H1 (cell line): Measurements from ENCODE around the gene RABGAP1. TPM values are rescaled to one million over a fixed set of nuclear protein-coding genes. Genes with fewer than 3 reads are reported as not detected.

Source experiments
- CTCF ChIA-PET: fragments of 300-600 bp; sonication (Branson Sonifier 250); formaldehyde crosslinking; loops from one replicate; lab custom pipeline; 2021; ENCODE audit not compliant: partially characterized antibody; lab: Charles Lee
- POLR2A ChIA-PET: fragments of 300-600 bp; sonication (Branson Sonifier 250); formaldehyde crosslinking; loops from one replicate; lab custom pipeline; 2021; ENCODE audit warnings: inconsistent platforms; ENCODE audit not compliant: partially characterized antibody; lab: Charles Lee
- DNase-seq, 2 experiments: peaks; one replicate each; pipeline versions ENCODE4 v3.0.0 to v3.0.0-alpha.2; 2010 to 2022; ENCODE audit warnings: low spot score in 2 of 2, low read depth in 1 of 2, mixed read lengths in 1 of 2
- FAIRE-seq: peaks from 2 replicates; lab custom pipeline; 2011; peaks lifted over from hg19 to GRCh38; lab: Jason Lieb, UNC
- H2AFZ ChIP-seq: 2 replicates; pipeline ENCODE4 v1.8.1; 2012; ENCODE audit warnings: low read length, inconsistent platforms
- H2AK5ac ChIP-seq: 2 replicates; pipeline ENCODE4 v1.6.1; 2013; ENCODE audit warnings: low read depth, low read length
- H2BK120ac ChIP-seq: replicated peaks from 2 replicates; pipeline ENCODE3; 2013; ENCODE audit warnings: low read depth, low read length, inconsistent platforms
- H2BK12ac ChIP-seq: 2 replicates; pipeline ENCODE4 v1.6.1; 2013; ENCODE audit warnings: low read depth, low read length
- H2BK15ac ChIP-seq: 2 replicates; pipeline ENCODE4 v1.6.1; 2013; ENCODE audit warnings: low read length
- H2BK20ac ChIP-seq: 2 replicates; pipeline ENCODE4 v1.6.1; 2013; ENCODE audit warnings: low read length
- H2BK5ac ChIP-seq: 2 replicates; pipeline ENCODE4 v1.6.1; 2013; ENCODE audit warnings: low read depth, low read length
- H3K14ac ChIP-seq: 2 replicates; pipeline ENCODE4 v1.6.1; 2013; ENCODE audit warnings: inconsistent platforms; ENCODE audit not compliant: insufficient read length
- H3K18ac ChIP-seq: 2 replicates; pipeline ENCODE4 v1.6.1; 2013; ENCODE audit warnings: low read length; ENCODE audit errors: extremely low read depth
- H3K23ac ChIP-seq: 2 replicates; pipeline ENCODE4 v1.6.1; 2013; ENCODE audit warnings: inconsistent platforms; ENCODE audit not compliant: insufficient read length
- H3K23me2 ChIP-seq: 2 replicates; pipeline ENCODE4 v1.6.1; 2013; ENCODE audit warnings: low read depth, low read length
- H3K27ac ChIP-seq: 2 replicates; pipeline ENCODE4 v1.6.1; 2011; ENCODE audit warnings: low read depth, low read length, inconsistent platforms
- H3K27me3 ChIP-seq, 4 experiments: replicated peaks in 1 of 4; 1 replicate in 1 of 4; 2 replicates in 3 of 4; pipeline versions ENCODE4 v1.6.1 to v1.8.1; 2011 to 2013; ENCODE audit warnings: low read length in 3 of 4, mild to moderate bottlenecking in 3 of 4, inconsistent platforms in 2 of 4, mixed read lengths in 2 of 4, moderate library complexity in 1 of 4; ENCODE audit not compliant: control insufficient read depth in 3 of 4, insufficient read depth in 3 of 4; ENCODE audit errors: extremely low read depth in 1 of 4
- H3K36me3 ChIP-seq, 4 experiments: 2 replicates each; pipeline versions ENCODE4 v1.6.1 to v1.8.1; 2011 to 2013; ENCODE audit warnings: mild to moderate bottlenecking in 4 of 4, low read length in 3 of 4, moderate library complexity in 2 of 4, control low read depth in 1 of 4, inconsistent platforms in 1 of 4; ENCODE audit not compliant: insufficient read depth in 4 of 4, control insufficient read depth in 2 of 4
- H3K4ac ChIP-seq: replicated peaks from 2 replicates; pipeline ENCODE3; 2013; ENCODE audit warnings: low read length, low read depth, mixed read lengths, inconsistent platforms; ENCODE audit not compliant: insufficient read length
- H3K4me1 ChIP-seq, 4 experiments: replicated peaks in 1 of 4; 1 replicate in 1 of 4; 2 replicates in 3 of 4; pipeline versions ENCODE4 v1.6.1 to v1.8.1; 2011 to 2013; ENCODE audit warnings: low read length in 3 of 4, inconsistent platforms in 2 of 4, mixed read lengths in 1 of 4; ENCODE audit not compliant: insufficient read depth in 4 of 4, control insufficient read depth in 3 of 4
- H3K4me2 ChIP-seq, 2 experiments: 2 replicates each; pipeline versions ENCODE4 v1.6.1 to v1.8.1; 2011 to 2013; ENCODE audit warnings: low read depth in 2 of 2, low read length in 2 of 2, control low read depth in 1 of 2, inconsistent platforms in 1 of 2, mild to moderate bottlenecking in 1 of 2; ENCODE audit not compliant: insufficient read depth in 1 of 2
- H3K4me3 ChIP-seq, 4 experiments: fragments of 200-600, 300-600 bp in 1 of 4; sonication (generic), shearing (Covaris generic), sonication (Bioruptor Twin) in 1 of 4; 2 replicates each; pipeline versions ENCODE4 v1.5.1 to v1.8.1; 2011 to 2016; ENCODE audit warnings: low read length in 4 of 4, low read depth in 3 of 4, control low read depth in 2 of 4, inconsistent platforms in 2 of 4, mild to moderate bottlenecking in 2 of 4, mixed read lengths in 1 of 4, moderate library complexity in 1 of 4; ENCODE audit not compliant: insufficient read depth in 2 of 4; ENCODE audit errors: extremely low read depth in 1 of 4
- H3K56ac ChIP-seq: replicated peaks from 2 replicates; pipeline ENCODE3; 2013; ENCODE audit warnings: low read depth, mild to moderate bottlenecking, mixed read lengths, low read length, inconsistent platforms; ENCODE audit not compliant: insufficient read length
- H3K79me1 ChIP-seq: 2 replicates; pipeline ENCODE4 v1.6.1; 2013; ENCODE audit warnings: low read depth, low read length, control low read depth
- H3K79me2 ChIP-seq, 2 experiments: 2 replicates each; pipeline versions ENCODE4 v1.6.1 to v1.8.1; 2012 to 2013; ENCODE audit warnings: low read length in 2 of 2, mild to moderate bottlenecking in 2 of 2, inconsistent platforms in 1 of 2; ENCODE audit not compliant: insufficient read depth in 2 of 2, control insufficient read depth in 1 of 2
- H3K9ac ChIP-seq, 4 experiments: replicated peaks in 1 of 4; 1 replicate in 1 of 4; 2 replicates in 3 of 4; pipeline versions ENCODE4 v1.6.1 to v1.8.1; 2011 to 2013; ENCODE audit warnings: low read depth in 3 of 4, low read length in 3 of 4, control low read depth in 2 of 4, mild to moderate bottlenecking in 2 of 4, moderate library complexity in 2 of 4, inconsistent platforms in 1 of 4; ENCODE audit errors: extremely low read depth in 1 of 4
- H3K9me3 ChIP-seq, 2 experiments: 2 replicates each; pipeline versions ENCODE4 v1.6.1 to v1.8.1; 2012 to 2013; ENCODE audit warnings: mild to moderate bottlenecking in 2 of 2, moderate library complexity in 2 of 2, control low read depth in 1 of 2, inconsistent platforms in 1 of 2, low read depth in 1 of 2, low read length in 1 of 2, mixed read lengths in 1 of 2; ENCODE audit not compliant: insufficient read depth in 2 of 2
- H4K20me1 ChIP-seq, 2 experiments: replicated peaks in 1 of 2; 2 replicates each; pipeline versions ENCODE3 to v1.8.1; 2011 to 2013; ENCODE audit warnings: inconsistent platforms in 2 of 2, low read length in 2 of 2, mild to moderate bottlenecking in 1 of 2; ENCODE audit not compliant: insufficient read depth in 2 of 2, control insufficient read depth in 1 of 2
- H4K5ac ChIP-seq: 2 replicates; pipeline ENCODE4 v1.6.1; 2013; ENCODE audit warnings: low read length, low read depth, mixed read lengths, inconsistent platforms; ENCODE audit not compliant: insufficient read length
- H4K8ac ChIP-seq: 2 replicates; pipeline ENCODE4 v1.8.0; 2013; ENCODE audit warnings: mild to moderate bottlenecking, moderate library complexity, low read length, inconsistent platforms; ENCODE audit not compliant: insufficient read depth; ENCODE audit errors: extremely low read depth
- H4K91ac ChIP-seq: replicated peaks from 2 replicates; pipeline ENCODE3; 2013; ENCODE audit warnings: low read length, mixed read lengths, inconsistent platforms; ENCODE audit not compliant: insufficient read length
- BRCA1 ChIP-seq: IDR thresholded peaks from 2 replicates; pipeline ENCODE4 v1.6.1; 2012; ENCODE audit warnings: low read depth, low read length, improper control_type of control experiment
- SIX5 ChIP-seq: IDR thresholded peaks from 2 replicates; pipeline ENCODE4 v1.6.1; 2011; ENCODE audit warnings: mild to moderate bottlenecking, low read depth, low read length
- WGBS, 2 experiments: shearing (Covaris generic) in 1 of 2; methylation state at CpG; one replicate each; pipeline versions ENCODE4 v1.1.6 to v1.1.7; 2013 to 2015; ENCODE audit warnings: low lambda C conversion rate in 2 of 2, mixed read lengths in 2 of 2, inconsistent platforms in 1 of 2, low coverage in 1 of 2, missing lambda C conversion rate in 1 of 2; ENCODE audit not compliant: insufficient replicate concordance in 2 of 2, insufficient coverage in 1 of 2, insufficient read length in 1 of 2; ENCODE audit errors: extremely low coverage in 1 of 2, missing lambda C conversion rate in 1 of 2; 5-methylcytosine and 5-hydroxymethylcytosine counted together
- polyA plus RNA-seq, 7 experiments: library from polyadenylated mRNA; depleted of rRNA in 3 of 7; stranded (reverse) in 5 of 7; unstranded in 2 of 7; fragments of >200 nt in 5 of 7; fragments of 200-250 nt in 2 of 7; gene quantifications; 1 replicate in 5 of 7; 2 replicates in 1 of 7; 4 replicates in 1 of 7; pipeline versions ENCODE4 v1.2.1 to v1.2.3, GENCODE V29; 2011 to 2013; ENCODE audit warnings: missing spikeins in 2 of 7, mixed read lengths in 2 of 7
- total RNA-seq: library from RNA; stranded (reverse); fragmentation: NEBNext Ultra II Directional; extraction: Animal tissue kit (Norgen Biotek cat#: 25700); gene quantifications from 2 replicates; pipeline ENCODE4 v1.2.1, GENCODE V29; 2021

RABGAP1 gene
- total and polyA plus RNA-seq, 2 of the 8 experiments (the other 6 are each of a cell fraction or from before 2014, with no cell fraction given), result 15.7 to 38.3 TPM

DNA sequence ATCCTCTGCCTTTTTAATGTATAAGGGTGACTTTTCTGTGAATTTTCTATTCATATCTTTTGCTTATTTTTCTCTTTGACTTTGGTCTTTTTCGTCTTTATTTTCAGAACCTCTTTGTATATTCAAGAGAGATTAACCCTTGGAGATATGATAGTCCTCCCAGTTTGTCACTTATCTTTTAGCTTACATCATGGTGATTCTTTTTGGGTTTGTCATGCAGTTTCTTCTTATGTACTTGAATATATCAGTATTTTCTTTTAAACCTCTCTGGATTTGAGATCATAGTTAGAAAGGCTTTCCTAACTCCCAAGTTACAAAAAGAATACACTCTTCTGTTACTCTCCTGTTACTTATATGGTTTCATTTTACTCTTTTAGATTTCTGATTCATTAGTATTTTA lies 65.1 kb downstream of the RABGAP1 start:
- H2BK20ac ChIP-seq, result no peak overlapping the region
- H3K9ac ChIP-seq, result no peak overlapping the region
- H2BK15ac ChIP-seq, result no peak overlapping the region
- H3K9me3 ChIP-seq, result no peaks in the 10 kb centered on the region
- no peaks in the 10 kb centered on the region for H3K4me1 ChIP-seq
- no peak overlapping the region for H2AK5ac ChIP-seq
- TF ChIP-seq SIX5, result no peak
- no peak for TF ChIP-seq BRCA1
- no peaks in the 10 kb centered on the region for H3K27me3 ChIP-seq
- WGBS, 2 experiments, result 85% methylated on average over 1 of the region's 1 CpG; no CpG with 5 or more reads in 1 of the 2 experiments
- H2BK120ac ChIP-seq, result no peak overlapping the region
- no peak overlapping the region for H4K5ac ChIP-seq
- H2BK12ac ChIP-seq, result no peak overlapping the region
- no peak overlapping the region for H4K8ac ChIP-seq
- no peaks in the 10 kb centered on the region for H3K79me1 ChIP-seq
- H3K27ac ChIP-seq, result no peak overlapping the region
- H4K20me1 ChIP-seq, result no peaks in the 10 kb centered on the region
- no peaks in the 10 kb centered on the region for H3K23me2 ChIP-seq
- H4K91ac ChIP-seq, result no peak overlapping the region
- ChIA-PET POLR2A (no interaction called here), CTCF (no interaction called here)
- DNase-seq (no peak), FAIRE-seq (no peak)
- no peak overlapping the region for H3K18ac ChIP-seq
- no peak overlapping the region for H3K56ac ChIP-seq
- no peak overlapping the region for H3K4ac ChIP-seq
- peaks cover 0 to 43% (median 5%) of the 10 kb centered on the region in 4 experiments; a peak in 5 of 8 replicates for H3K36me3 ChIP-seq
- H3K4me2 ChIP-seq, result no peak overlapping the region
- no peak overlapping the region for H3K23ac ChIP-seq
- no peak overlapping the region for H3K14ac ChIP-seq
- no peak overlapping the region for H2BK5ac ChIP-seq
- H3K4me3 ChIP-seq, result no peak overlapping the region
- no peaks in the 10 kb centered on the region for H3K79me2 ChIP-seq
- no peak overlapping the region for H2AFZ ChIP-seq
